CD8-positive, alpha-beta memory T cell (primary cell): ENCODE measurements around the gene USE1. TPM values are rescaled to one million over a fixed set of nuclear protein-coding genes. Genes with fewer than 3 reads are reported as not detected.

Experiments
- CTCF ChIA-PET: fragments of 350-600 bp; sonication (Branson Sonifier 250); formaldehyde crosslinking; loops from one replicate; lab custom pipeline; 2021; ENCODE audit warnings: antibody characterized with exemption; lab: Charles Lee
- POLR2A ChIA-PET: fragments of 350-600 bp; sonication (Branson Sonifier 250); formaldehyde crosslinking; loops from one replicate; lab custom pipeline; 2021; ENCODE audit warnings: antibody characterized with exemption; lab: Charles Lee
- DNase-seq, 5 donors: peaks; one replicate each; pipeline versions ENCODE4 v3.0.0 to v3.0.0-alpha.2; 2020 to 2022; ENCODE audit warnings: mixed read lengths in 1 of 5
- H3K27ac ChIP-seq: one replicate; pipeline ENCODE4 v1.7.0; 2013; ENCODE audit warnings: low read depth, mild to moderate bottlenecking, low read length, moderate library complexity
- H3K27me3 ChIP-seq: 2 replicates; pipeline ENCODE4 v1.7.0; 2013; ENCODE audit warnings: low read length, mild to moderate bottlenecking; ENCODE audit not compliant: insufficient read depth, poor library complexity, severe bottlenecking
- H3K36me3 ChIP-seq: 2 replicates; pipeline ENCODE4 v1.7.0; 2013; ENCODE audit warnings: mild to moderate bottlenecking, low read length, moderate library complexity; ENCODE audit not compliant: insufficient read depth
- H3K4me1 ChIP-seq: 2 replicates; pipeline ENCODE4 v1.7.0; 2013; ENCODE audit warnings: mild to moderate bottlenecking, low read length, moderate library complexity; ENCODE audit not compliant: insufficient read depth
- H3K4me3 ChIP-seq: 2 replicates; pipeline ENCODE4 v1.7.0; 2013; ENCODE audit warnings: mild to moderate bottlenecking, low read length
- H3K9me3 ChIP-seq: 2 replicates; pipeline ENCODE4 v1.7.0; 2013; ENCODE audit warnings: mild to moderate bottlenecking, low read length
- H3K27ac Mint-ChIP-seq, 8 donors: one replicate each; pipeline ENCODE4 v1.8.0; 2020 to 2021; ENCODE audit warnings: mixed read lengths in 8 of 8, mild to moderate bottlenecking in 6 of 8, inconsistent platforms in 3 of 8, moderate library complexity in 3 of 8
- H3K27me3 Mint-ChIP-seq, 2 donors: one replicate each; pipeline ENCODE4 v1.8.0; 2020 to 2021; ENCODE audit warnings: mixed read lengths in 2 of 2, mild to moderate bottlenecking in 1 of 2, moderate library complexity in 1 of 2
- H3K36me3 Mint-ChIP-seq, 3 donors: one replicate each; pipeline ENCODE4 v1.8.0; 2020 to 2021; ENCODE audit warnings: mixed read lengths in 3 of 3, inconsistent platforms in 1 of 3, mild to moderate bottlenecking in 1 of 3
- H3K4me1 Mint-ChIP-seq, 3 donors: one replicate each; pipeline ENCODE4 v1.8.0; 2020 to 2021; ENCODE audit warnings: mixed read lengths in 3 of 3, inconsistent platforms in 1 of 3, mild to moderate bottlenecking in 1 of 3
- H3K4me3 Mint-ChIP-seq, 7 donors: one replicate each; pipeline ENCODE4 v1.8.0; 2020 to 2021; ENCODE audit warnings: mixed read lengths in 7 of 7, mild to moderate bottlenecking in 6 of 7, moderate library complexity in 4 of 7, inconsistent platforms in 2 of 7
- H3K9me3 Mint-ChIP-seq, 5 donors: one replicate each; pipeline ENCODE4 v1.8.0; 2020 to 2022; ENCODE audit warnings: mixed read lengths in 5 of 5, mild to moderate bottlenecking in 3 of 5, moderate library complexity in 2 of 5, inconsistent platforms in 1 of 5
- polyA plus RNA-seq: library from polyadenylated mRNA; unstranded; fragments of 300-500 nt; fragmentation: Illumina TruSeq; gene quantifications from one replicate; pipeline ENCODE4 v1.2.3, GENCODE V29; 2021
- total RNA-seq, 2 experiments: library from RNA; stranded (reverse); gene quantifications; one replicate each; pipeline ENCODE4 v1.2.3, GENCODE V29; 2021

Gene USE1
- total and polyA plus RNA-seq, 3 experiments from 2014 or later = 31.9 to 35.4 (median 33.6) TPM

- peaks cover 21% of the 10 kb centered on the region for H3K4me1 ChIP-seq
- CTCF ChIA-PET = interaction anchor here (0.7 to 11.2 kb wide), 9 partner anchors 17 to 200 kb away, joined by 3 to 93 read pairs (median 3); partner anchors contain the start of genes ABHD8 and ANKLE1
- H3K27ac ChIP-seq = no peak overlapping the region
- no peak for DNase-seq
- peaks cover 0 to 25% (median 5%) of the 10 kb centered on the region in 3 donors for H3K36me3 Mint-ChIP-seq
- H3K27me3 Mint-ChIP-seq = no peaks in the 10 kb centered on the region
- H3K4me3 ChIP-seq = no peak overlapping the region
- H3K4me1 Mint-ChIP-seq = peaks cover 18 to 25% (median 18%) of the 10 kb centered on the region in 3 donors
- H3K4me3 Mint-ChIP-seq = peak overlapping the region; percentile 77 to 90 (median 83)
- H3K9me3 Mint-ChIP-seq = no peaks in the 10 kb centered on the region
- no peaks in the 10 kb centered on the region for H3K9me3 ChIP-seq
- peak overlapping the region; percentile 73 to 92 (median 76) for H3K27ac Mint-ChIP-seq
- H3K36me3 ChIP-seq = peaks cover 7% of the 10 kb centered on the region
- H3K27me3 ChIP-seq = no peaks in the 10 kb centered on the region
- POLR2A ChIA-PET = interaction anchor here (0.5 to 2.2 kb wide), 10 partner anchors 14 to 192 kb away, joined by 3 to 7 read pairs (median 4); partner anchors contain the start of genes DDA1, OCEL1 and USE1
Measured at GRCh38 chr19:17266589-17266974, 51.4 kb downstream of the USE1 start.

- Mint-ChIP-seq H3K4me3 (peak within 1 kb of the TSS; percentile 77 to 90 (median 83)), H3K27ac (peak within 1 kb of the TSS; percentile 73 to 92 (median 76)), H3K27me3 (no peaks in the 10 kb centered on the region), H3K9me3 (no peaks in the 10 kb centered on the region), H3K36me3 (peaks cover 0 to 29% (median 5%) of the 10 kb centered on the region in 3 donors), H3K4me1 (peaks cover 18 to 25% (median 18%) of the 10 kb centered on the region in 3 donors)
- Histone ChIP-seq H3K9me3 (no peaks in the 10 kb centered on the region), H3K27ac (peak within 1 kb of the TSS; percentile 85), H3K4me3 (peak within 1 kb of the TSS; percentile 96), H3K36me3 (peaks cover 8% of the 10 kb centered on the region), H3K27me3 (no peaks in the 10 kb centered on the region), H3K4me1 (peaks cover 21% of the 10 kb centered on the region)
- CTCF ChIA-PET = interaction anchor here (0.8 to 11.2 kb wide), 10 partner anchors 16 to 200 kb away, joined by 3 to 93 read pairs (median 4); partner anchors contain the start of genes ABHD8 and ANKLE1
- peak; percentile 87 to 98 (median 96) for DNase-seq
- POLR2A ChIA-PET = interaction anchor here (0.5 to 2.2 kb wide), 11 partner anchors 14 to 193 kb away, joined by 3 to 7 read pairs (median 4); partner anchors contain the start of genes DDA1, OCEL1 and USE1
Measured at GRCh38 chr19:17266975-17267788, 52.0 kb downstream of the USE1 start, which contains the start of gene BABAM1. BABAM1 (plus strand) TSS chr19:17267443; CDS start chr19:17268807, 1,364 bp downstream.

GRCh38 chr19:17268754-17269153 is 53.6 kb downstream of the USE1 start:
- Mint-ChIP-seq H3K4me3 (peak overlapping the region in 5 of 7 donors; percentile 24 to 81 (median 66)), H3K9me3 (no peaks in the 10 kb centered on the region), H3K36me3 (peaks cover 0 to 36% (median 5%) of the 10 kb centered on the region in 3 donors), H3K27me3 (no peaks in the 10 kb centered on the region), H3K4me1 (peaks cover 16 to 25% (median 18%) of the 10 kb centered on the region in 3 donors), H3K27ac (no peak overlapping the region)
- Histone ChIP-seq H3K9me3 (no peaks in the 10 kb centered on the region), H3K27me3 (no peaks in the 10 kb centered on the region), H3K4me3 (no peak overlapping the region), H3K36me3 (peaks cover 11% of the 10 kb centered on the region), H3K4me1 (peaks cover 21% of the 10 kb centered on the region), H3K27ac (no peak overlapping the region)
- ChIA-PET POLR2A (interaction anchor here (0.7 kb wide), 2 partner anchors 40 to 1178 kb away, joined by 5 to 10 read pairs; no protein-coding TSS in a partner anchor), CTCF (no interaction called here)
- no peak for DNase-seq

Other genes with a start within 250 kb of the USE1 start
- under 1 TPM; 0.07 to 0.18 TPM for gene CPAMD8, start 188.5 kb upstream of the USE1 start, total RNA-seq
- gene CPAMD8, start 188.5 kb upstream of the USE1 start, polyA plus RNA-seq = 0.74 TPM
- 10 to 100 TPM; 33.4 to 36.4 TPM for gene HAUS8, start 139.9 kb upstream of the USE1 start, total RNA-seq
- 9.7 TPM for gene HAUS8, start 139.9 kb upstream of the USE1 start, polyA plus RNA-seq
- 100 to 1,000 TPM; 104 to 108 TPM for gene MYO9B, start 139.6 kb upstream of the USE1 start, total RNA-seq
- 24.9 TPM for gene MYO9B, start 139.6 kb upstream of the USE1 start, polyA plus RNA-seq
- gene OCEL1, start 10.9 kb downstream of the USE1 start, total RNA-seq = 10 to 100 TPM; 15.0 to 16.8 TPM
- 35.5 TPM for gene OCEL1, start 10.9 kb downstream of the USE1 start, polyA plus RNA-seq
- gene NR2F6, start 30.6 kb downstream of the USE1 start, total RNA-seq = 1 to 10 TPM; 7.4 to 7.8 TPM
- 0.94 TPM for gene NR2F6, start 30.6 kb downstream of the USE1 start, polyA plus RNA-seq
- gene USHBP1, start 49.4 kb downstream of the USE1 start, total RNA-seq = under 1 TPM; 0.07 to 0.27 TPM
- gene USHBP1, start 49.4 kb downstream of the USE1 start, polyA plus RNA-seq = not detected
- gene BABAM1, start 52.1 kb downstream of the USE1 start, total RNA-seq = 100 to 1,000 TPM; 124 to 132 TPM
- 114 TPM for gene BABAM1, start 52.1 kb downstream of the USE1 start, polyA plus RNA-seq
- 10 to 100 TPM; 15.2 to 16.2 TPM for gene ANKLE1, start 66.5 kb downstream of the USE1 start, total RNA-seq
- gene ANKLE1, start 66.5 kb downstream of the USE1 start, polyA plus RNA-seq = 0.47 TPM
- 1 to 10 TPM; 5.2 to 6.0 TPM for gene ABHD8, start 88.1 kb downstream of the USE1 start, total RNA-seq
- gene ABHD8, start 88.1 kb downstream of the USE1 start, polyA plus RNA-seq = 8.3 TPM
- gene MRPL34, start 90.5 kb downstream of the USE1 start, total RNA-seq = 100 to 1,000 TPM; 136 to 138 TPM
- gene MRPL34, start 90.5 kb downstream of the USE1 start, polyA plus RNA-seq = 227 TPM
- 10 to 100 TPM; 47.9 to 51.1 TPM for gene DDA1, start 94.2 kb downstream of the USE1 start, total RNA-seq
- 34.7 TPM for gene DDA1, start 94.2 kb downstream of the USE1 start, polyA plus RNA-seq
- 1 to 10 TPM; 4.1 to 5.1 TPM for gene ANO8, start 119.5 kb downstream of the USE1 start, total RNA-seq
- 0.43 TPM for gene ANO8, start 119.5 kb downstream of the USE1 start, polyA plus RNA-seq
- 10 to 100 TPM; 47.3 to 55.7 TPM for gene GTPBP3, start 122.2 kb downstream of the USE1 start, total RNA-seq
- gene GTPBP3, start 122.2 kb downstream of the USE1 start, polyA plus RNA-seq = 13.3 TPM
- not detected for gene PLVAP, start 162.0 kb downstream of the USE1 start, total RNA-seq
- gene PLVAP, start 162.0 kb downstream of the USE1 start, polyA plus RNA-seq = not detected
- 1 to 10 TPM; 1.1 to 1.5 TPM for gene CCDC194, start 178.8 kb downstream of the USE1 start, total RNA-seq
- gene CCDC194, start 178.8 kb downstream of the USE1 start, polyA plus RNA-seq = not detected
- 100 to 1,000 TPM; 116 to 124 TPM for gene BST2, start 190.3 kb downstream of the USE1 start, total RNA-seq
- gene BST2, start 190.3 kb downstream of the USE1 start, polyA plus RNA-seq = 192 TPM
- 10 to 100 TPM; 34.5 to 39.2 TPM for gene MVB12A, start 204.7 kb downstream of the USE1 start, total RNA-seq
- gene MVB12A, start 204.7 kb downstream of the USE1 start, polyA plus RNA-seq = 26.9 TPM
- not detected for gene TMEM221, start 233.3 kb downstream of the USE1 start, total RNA-seq
- gene TMEM221, start 233.3 kb downstream of the USE1 start, polyA plus RNA-seq = not detected
- not detected for gene NXNL1, start 245.6 kb downstream of the USE1 start, total RNA-seq
- not detected for gene NXNL1, start 245.6 kb downstream of the USE1 start, polyA plus RNA-seq